Measurements from ENCODE around the gene MEIKIN. TPM values are rescaled to one million over a fixed set of nuclear protein-coding genes. Genes with fewer than 3 reads are reported as not detected.

MEIKIN gene
- total RNA-seq, 1 experiment from 2014 or later = not detected

Other genes with a start within 250 kb of the MEIKIN start
- 12.4 and 14.9 TPM in 2 replicates for gene FNIP1, start 148.6 kb downstream of the MEIKIN start, total RNA-seq (2014; rRNA removed; shearing (Covaris generic); ENCODE audit: low replicate concordance)
- 1.1 TPM in 1 of 2 replicates, not detected in the other for gene ACSL6, start 66.0 kb upstream of the MEIKIN start, total RNA-seq (2014; rRNA removed; shearing (Covaris generic); ENCODE audit: low replicate concordance)
- gene IL3, start 115.0 kb upstream of the MEIKIN start, total RNA-seq (2014; rRNA removed; shearing (Covaris generic); ENCODE audit: low replicate concordance) = not detected in 2 replicates
- not detected in 2 replicates for gene CSF2, start 128.1 kb upstream of the MEIKIN start, total RNA-seq (2014; rRNA removed; shearing (Covaris generic); ENCODE audit: low replicate concordance)